ENCODE measurements around the gene NRG2.

NRG2 gene

GRCh38 chr5:139926797-139927503 lies 116.1 kb downstream of the NRG2 start:
- no peak for ATAC-seq

GRCh38 chr5:139925650-139926640 lies 117.2 kb downstream of the NRG2 start:
- no peak for ATAC-seq

- no peak for ATAC-seq
These were observed 117.9 kb downstream of the NRG2 start for GRCh38 chr5:139925216-139925562.

- ATAC-seq = no peak
These were observed 118.5 kb downstream of the NRG2 start for GRCh38 chr5:139924294-139925215.

GRCh38 chr5:139919308-139919707 lies 123.8 kb downstream of the NRG2 start:
- ATAC-seq = no peak

- ATAC-seq = no peak
These were observed 127.3 kb downstream of the NRG2 start for GRCh38 chr5:139915834-139916233.

- no peak for ATAC-seq
These were observed 127.8 kb downstream of the NRG2 start for GRCh38 chr5:139915266-139915665.

- ATAC-seq = no peak
These were observed 128.8 kb downstream of the NRG2 start for GRCh38 chr5:139914218-139914807.

- no peak for ATAC-seq
These were observed 130.3 kb downstream of the NRG2 start for GRCh38 chr5:139912804-139913203.

GRCh38 chr5:139912158-139912557 lies 130.9 kb downstream of the NRG2 start:
- no peak for ATAC-seq

- no peak for ATAC-seq
These were observed 131.5 kb downstream of the NRG2 start for GRCh38 chr5:139911425-139912120.

GRCh38 chr5:139910901-139911300 lies 132.2 kb downstream of the NRG2 start:
- no peak for ATAC-seq

- ATAC-seq = no peak
These were observed 133.1 kb downstream of the NRG2 start for GRCh38 chr5:139910036-139910435.

- ATAC-seq = no peak
These were observed 134.3 kb downstream of the NRG2 start for GRCh38 chr5:139908749-139909148.

GRCh38 chr5:139906661-139907060 lies 136.4 kb downstream of the NRG2 start:
- ATAC-seq = no peak

GRCh38 chr5:139904816-139905661 lies 138.1 kb downstream of the NRG2 start:
- no peak for ATAC-seq

- no peak for ATAC-seq
These were observed 138.6 kb downstream of the NRG2 start for GRCh38 chr5:139904566-139904815.

GRCh38 chr5:139903795-139904565 lies 139.1 kb downstream of the NRG2 start:
- peak; percentile 37 to 45 for ATAC-seq

GRCh38 chr5:139903450-139903794 lies 139.7 kb downstream of the NRG2 start:
- no peak for ATAC-seq

GRCh38 chr5:139901986-139902385 lies 141.1 kb downstream of the NRG2 start:
- ATAC-seq = no peak

- ATAC-seq = no peak
These were observed 141.9 kb downstream of the NRG2 start for GRCh38 chr5:139901251-139901575.
